Sigmoid colon (tissue), 7 donors: Measurements from ENCODE around the gene GBX2. TPM values are rescaled to one million over a fixed set of nuclear protein-coding genes. Genes with fewer than 3 reads are reported as not detected.

Experiments used
- DNase-seq: peaks from one replicate; pipeline ENCODE4 v3.0.0-alpha.2; 2019
- H3K27ac ChIP-seq, 4 donors: fragments of 200-600 bp; sonication (generic); one replicate each; pipeline ENCODE4 v1.5.1; 2016 to 2019; ENCODE audit warnings: mild to moderate bottlenecking in 1 of 4
- H3K27me3 ChIP-seq, 3 donors: fragments of 200-600 bp; sonication (generic); one replicate each; pipeline ENCODE4 v1.5.1; 2019; ENCODE audit warnings: mild to moderate bottlenecking in 1 of 3
- H3K36me3 ChIP-seq, 4 donors: fragments of 200-600 bp; sonication (generic); one replicate each; pipeline ENCODE4 v1.5.1; 2016 to 2019
- H3K4me1 ChIP-seq, 4 donors: fragments of 200-600 bp; sonication (generic); one replicate each; pipeline ENCODE4 v1.5.1; 2017 to 2019
- H3K4me3 ChIP-seq, 4 donors: fragments of 200-600 bp; sonication (generic); one replicate each; pipeline ENCODE4 v1.5.1; 2017 to 2019; ENCODE audit warnings: mild to moderate bottlenecking in 2 of 4, moderate library complexity in 1 of 4
- H3K9me3 ChIP-seq, 4 donors: fragments of 200-600 bp in 3 of 4; sonication (generic) in 3 of 4; one replicate each; pipeline versions ENCODE4 v1.5.1 to v1.6.1; 2013 to 2019
- EP300 ChIP-seq, 4 donors: sonication (generic); formaldehyde crosslinking; IDR thresholded peaks; one replicate each; pipeline ENCODE4 v1.6.1; 2017; ENCODE audit warnings: antibody characterized with exemption in 4 of 4
- POLR2A ChIP-seq, 2 donors: fragments of 450-650 bp; IDR thresholded peaks; one replicate each; pipeline ENCODE4 v1.6.1; 2016; ENCODE audit warnings: antibody characterized with exemption in 2 of 2, mild to moderate bottlenecking in 2 of 2, moderate library complexity in 2 of 2
- POLR2AphosphoS5 ChIP-seq, 4 donors: sonication (generic); formaldehyde crosslinking; IDR thresholded peaks; one replicate each; pipeline ENCODE4 v1.6.1; 2017; ENCODE audit warnings: antibody characterized with exemption in 4 of 4
- WGBS, 2 donors: extraction: QIAGEN DNeasy Blood & Tissue Kit; methylation state at CpG; one replicate each; pipeline ENCODE4 v1.1.7; 2013; 5-methylcytosine and 5-hydroxymethylcytosine counted together
- intact Hi-C: fragments of 100-400 bp; cut with DNase I; formaldehyde crosslinking; loops from one replicate; pipeline ENCODE4 v1.15.1; 2023
- polyA plus RNA-seq, 3 donors: library from polyadenylated mRNA; stranded (reverse); fragments of 200-250 nt; gene quantifications; one replicate each; pipeline ENCODE4 v1.2.3, GENCODE V29; 2013
- total RNA-seq, 4 donors: library from RNA; depleted of rRNA; stranded (reverse); fragments of >200 nt; gene quantifications; one replicate each; pipeline ENCODE4 v1.1.0, GENCODE V29; 2016
- TF ChIP-seq, protein P1 (sequence below), 4 experiments: fragments of 450-650 bp in 3 of 4; fragments of 200-600 bp in 1 of 4; IDR thresholded peaks; one replicate each; pipeline ENCODE4 v1.5.1; 2016 to 2019; ENCODE audit warnings: antibody characterized with exemption in 4 of 4, mild to moderate bottlenecking in 3 of 4, moderate library complexity in 2 of 4
- donor health status: healthy with polysubstance abuse.
- donor health status: Bipolar disorder and iron deficiency.
- donor health status: healthy.

GBX2 gene
- total and polyA plus RNA-seq, 7 donors, result not detected

DNA sequence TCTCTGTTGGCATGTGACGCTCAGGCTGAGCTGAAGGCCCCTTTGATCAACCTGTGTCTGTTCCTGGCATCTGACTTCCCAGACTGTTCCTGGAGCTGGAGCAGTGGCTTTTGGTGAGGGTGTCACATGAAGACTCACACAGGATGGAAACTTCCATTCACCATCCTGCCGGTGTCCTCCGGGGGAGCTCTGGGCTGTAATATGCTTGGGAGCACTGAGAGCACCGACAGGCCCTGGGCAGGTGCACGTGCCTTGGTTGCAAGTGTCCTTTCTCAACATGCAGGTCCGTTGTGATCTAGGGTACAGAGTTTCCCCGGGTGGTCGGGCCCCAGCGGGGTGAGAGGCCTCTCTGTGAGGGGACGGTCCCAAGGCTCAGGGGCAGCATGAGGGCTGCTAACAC lies 24.8 kb upstream of the GBX2 start:
- intact Hi-C loops, result no loop called here
- no peaks in the 10 kb centered on the region for H3K9me3 ChIP-seq
- peak; percentile 29 for DNase-seq
- no peaks in the 10 kb centered on the region for H3K4me1 ChIP-seq
- no peaks in the 10 kb centered on the region for H3K36me3 ChIP-seq
- no peak overlapping the region for H3K4me3 ChIP-seq
- H3K27ac ChIP-seq, result no peak overlapping the region
- TF ChIP-seq EP300 (IDR thresholded peaks at IDR 0.05) (no peak), POLR2A (IDR thresholded peaks at IDR 0.05) (no peak), POLR2AphosphoS5 (IDR thresholded peaks at IDR 0.05) (no peak)
- TF ChIP-seq, protein P1, sequence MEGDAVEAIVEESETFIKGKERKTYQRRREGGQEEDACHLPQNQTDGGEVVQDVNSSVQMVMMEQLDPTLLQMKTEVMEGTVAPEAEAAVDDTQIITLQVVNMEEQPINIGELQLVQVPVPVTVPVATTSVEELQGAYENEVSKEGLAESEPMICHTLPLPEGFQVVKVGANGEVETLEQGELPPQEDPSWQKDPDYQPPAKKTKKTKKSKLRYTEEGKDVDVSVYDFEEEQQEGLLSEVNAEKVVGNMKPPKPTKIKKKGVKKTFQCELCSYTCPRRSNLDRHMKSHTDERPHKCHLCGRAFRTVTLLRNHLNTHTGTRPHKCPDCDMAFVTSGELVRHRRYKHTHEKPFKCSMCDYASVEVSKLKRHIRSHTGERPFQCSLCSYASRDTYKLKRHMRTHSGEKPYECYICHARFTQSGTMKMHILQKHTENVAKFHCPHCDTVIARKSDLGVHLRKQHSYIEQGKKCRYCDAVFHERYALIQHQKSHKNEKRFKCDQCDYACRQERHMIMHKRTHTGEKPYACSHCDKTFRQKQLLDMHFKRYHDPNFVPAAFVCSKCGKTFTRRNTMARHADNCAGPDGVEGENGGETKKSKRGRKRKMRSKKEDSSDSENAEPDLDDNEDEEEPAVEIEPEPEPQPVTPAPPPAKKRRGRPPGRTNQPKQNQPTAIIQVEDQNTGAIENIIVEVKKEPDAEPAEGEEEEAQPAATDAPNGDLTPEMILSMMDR (IDR thresholded peaks at IDR 0.05), result no peak
- 81 to 82% methylated on average over 10 of the region's 10 CpGs for WGBS, 2 donors
- H3K27me3 ChIP-seq, result no peaks in the 10 kb centered on the region

DNA sequence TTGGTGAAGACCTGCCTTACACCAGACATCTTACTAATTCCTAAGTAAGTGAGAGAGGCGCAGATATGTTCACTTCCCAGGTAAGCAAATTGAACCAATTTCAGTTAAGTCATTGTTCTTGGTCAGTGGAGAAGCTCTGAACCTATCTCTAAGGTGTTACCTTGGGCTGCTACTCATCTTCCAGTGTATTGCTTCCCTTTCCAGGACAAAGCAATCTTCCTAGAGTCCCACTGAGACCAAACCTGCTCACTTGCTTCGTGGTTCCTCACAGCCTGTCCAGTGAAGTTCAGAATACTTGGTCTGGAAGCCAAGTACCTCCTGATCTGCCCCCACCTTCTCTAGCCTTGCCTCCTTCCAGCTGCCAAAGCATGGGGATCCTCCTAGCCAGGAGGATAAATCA lies 22.5 kb upstream of the GBX2 start:
- Histone ChIP-seq H3K27me3 (no peaks in the 10 kb centered on the region), H3K36me3 (no peaks in the 10 kb centered on the region), H3K27ac (no peak overlapping the region), H3K9me3 (no peaks in the 10 kb centered on the region), H3K4me1 (no peaks in the 10 kb centered on the region), H3K4me3 (no peak overlapping the region)
- intact Hi-C loops, result no loop called here
- TF ChIP-seq POLR2AphosphoS5 (IDR thresholded peaks at IDR 0.05) (no peak), POLR2A (IDR thresholded peaks at IDR 0.05) (no peak), EP300 (IDR thresholded peaks at IDR 0.05) (no peak)
- TF ChIP-seq, protein P1 (IDR thresholded peaks at IDR 0.05), result no peak
- WGBS, 2 donors, result 92% methylated on average over 2 of the region's 2 CpGs
- peak; percentile 9 for DNase-seq

DNA sequence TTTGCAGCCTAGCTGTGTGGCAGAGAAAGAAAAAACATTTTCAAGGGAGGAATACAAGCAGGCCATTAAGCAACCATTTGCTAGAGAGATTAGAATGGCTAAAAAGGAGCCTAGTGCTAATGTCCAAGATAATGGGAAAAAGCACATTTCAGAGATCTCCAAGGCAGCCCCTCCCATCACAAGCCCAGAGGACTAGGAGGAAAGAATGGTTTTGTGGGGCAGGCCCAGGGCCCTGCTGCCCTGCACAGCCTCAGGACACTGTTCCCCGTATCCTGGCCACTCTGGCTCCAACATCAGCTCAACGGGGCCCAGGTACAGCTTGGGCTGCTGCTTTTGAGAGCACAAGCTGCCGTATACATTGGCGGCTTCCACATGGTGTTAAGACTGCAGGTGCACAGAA lies 16.5 kb upstream of the GBX2 start:
- 93 to 95% methylated on average over 4 of the region's 4 CpGs for WGBS, 2 donors
- Histone ChIP-seq H3K9me3 (no peaks in the 10 kb centered on the region), H3K27me3 (peaks cover 14 to 39% (median 22%) of the 10 kb centered on the region in 3 donors), H3K27ac (no peak overlapping the region), H3K36me3 (no peaks in the 10 kb centered on the region), H3K4me3 (no peak overlapping the region), H3K4me1 (peaks cover 0 to 3% (median 1%) of the 10 kb centered on the region in 4 donors)
- intact Hi-C loops, result no loop called here
- TF ChIP-seq, protein P1 (IDR thresholded peaks at IDR 0.05), result no peak
- DNase-seq, result peak; percentile 15

DNA sequence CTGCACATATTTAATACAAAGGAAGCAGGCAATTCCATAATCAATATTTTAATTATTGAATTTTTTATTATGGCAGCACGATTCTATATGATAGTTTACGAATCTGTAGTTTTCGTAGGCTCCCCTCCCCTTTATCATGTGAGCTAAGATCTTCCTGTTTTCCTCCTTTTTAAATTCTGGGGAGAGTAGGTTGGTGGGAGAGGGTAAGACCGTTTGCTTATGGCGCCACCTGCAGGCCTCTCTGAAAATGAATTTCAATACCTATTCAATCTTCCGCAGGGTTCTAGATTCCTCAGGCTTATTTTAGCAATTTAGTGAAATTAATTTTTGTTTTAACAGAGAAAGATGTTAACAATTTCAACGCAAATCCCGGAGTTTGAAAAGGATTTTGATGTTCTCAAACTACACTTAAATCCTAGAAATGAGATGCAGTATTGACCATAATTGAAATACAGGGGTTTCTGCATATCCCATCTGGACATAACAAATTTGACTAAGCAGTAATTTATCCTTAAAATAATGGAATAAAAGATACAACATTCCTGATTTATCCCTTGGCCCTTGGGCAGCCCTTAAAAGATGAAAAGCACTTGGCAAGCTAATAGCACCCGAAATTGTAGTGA lies 12.8 kb upstream of the GBX2 start:
- H3K36me3 ChIP-seq, result no peaks in the 10 kb centered on the region
- peak; percentile 66 for DNase-seq
- WGBS, 2 donors, result 13 to 17% methylated on average over 9 of the region's 9 CpGs
- H3K4me3 ChIP-seq, result no peak overlapping the region
- peaks cover 41 to 77% (median 55%) of the 10 kb centered on the region in 3 donors for H3K27me3 ChIP-seq
- no peak for TF ChIP-seq POLR2A (IDR thresholded peaks at IDR 0.05)
- no peak for TF ChIP-seq POLR2AphosphoS5 (IDR thresholded peaks at IDR 0.05)
- no peak for TF ChIP-seq EP300 (IDR thresholded peaks at IDR 0.05)
- TF ChIP-seq, protein P1 (IDR thresholded peaks at IDR 0.05), result peak; percentile 13 to 65 (median 56)
- H3K9me3 ChIP-seq, result no peaks in the 10 kb centered on the region
- H3K4me1 ChIP-seq, result peaks cover 0 to 26% (median 21%) of the 10 kb centered on the region in 4 donors
- no peak overlapping the region for H3K27ac ChIP-seq
- intact Hi-C loops, result loop anchor here (1.0 kb wide), 1 partner anchor 415 kb away; no protein-coding TSS in a partner anchor
